Endometrium (tissue), 2 donors: Measurements from ENCODE around the gene LRP3.
"Not testable (repeated sequence)": the region's sequence is repeated elsewhere in the genome, so short reads cannot be mapped to it uniquely, and the experiment has no call there.

ENCODE experiments used
- FAIRE-seq: peaks from 2 replicates; lab custom pipeline; 2012; peaks lifted over from hg19 to GRCh38; lab: Jason Lieb, UNC
- donor health status: control.
- donor health status: control.

LRP3 gene

DNA sequence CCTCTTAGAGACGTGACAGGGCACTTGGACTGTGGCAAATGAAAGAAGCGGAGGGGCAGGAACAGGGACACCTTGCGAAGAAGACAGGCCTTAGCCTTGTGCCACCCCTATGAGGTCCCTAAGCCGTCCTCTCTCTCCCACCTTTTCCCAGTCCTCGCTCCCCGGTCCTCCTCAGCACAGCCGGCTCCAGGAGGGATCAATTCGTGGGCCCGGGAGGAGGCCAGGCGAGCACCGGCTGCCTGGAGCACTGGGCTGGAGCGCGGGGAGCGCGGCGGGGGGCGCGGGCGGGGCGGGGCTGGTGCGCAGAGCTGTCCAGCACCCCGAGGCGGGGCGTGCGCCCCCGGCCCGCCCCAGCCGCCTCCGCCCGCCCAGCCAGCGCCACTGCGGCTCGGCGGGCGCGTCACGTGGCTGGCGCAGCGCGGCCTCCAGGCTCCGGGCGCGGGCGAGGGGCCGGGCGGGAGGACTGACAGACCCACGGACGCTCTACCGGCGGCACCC lies at the start of gene LRP3:
LRP3 (plus strand) TSS at position 466 of the 498 bp plus-strand sequence. CDS start 456 bp downstream, outside the sequence.
- no peak for FAIRE-seq

GRCh38 chr19:33146209-33146608 lies 47.9 kb upstream of the LRP3 start:
- no peak for FAIRE-seq

DNA sequence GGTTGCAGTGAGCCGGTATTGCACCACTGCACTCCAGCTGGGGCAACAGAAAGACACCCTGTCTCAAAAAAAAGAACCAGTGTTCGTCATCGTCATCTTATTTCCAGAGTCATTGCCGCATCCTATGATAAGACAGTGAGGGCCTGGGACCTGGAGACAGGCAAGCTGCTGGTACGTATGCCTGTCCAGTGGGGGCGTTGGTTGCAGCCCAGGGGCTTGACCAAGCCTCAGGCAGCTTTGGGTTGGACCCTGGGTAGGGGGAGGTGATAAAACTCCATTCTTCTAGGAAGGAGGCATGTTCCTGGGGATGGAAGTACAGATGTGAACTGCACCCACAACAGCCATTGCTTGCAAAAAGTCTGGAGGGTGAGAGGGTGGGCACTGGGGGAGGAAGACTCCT lies 46.6 kb upstream of the LRP3 start:
- FAIRE-seq = no peak

- FAIRE-seq = no peak
These were observed 43.1 kb upstream of the LRP3 start for GRCh38 chr19:33150852-33151518.

DNA sequence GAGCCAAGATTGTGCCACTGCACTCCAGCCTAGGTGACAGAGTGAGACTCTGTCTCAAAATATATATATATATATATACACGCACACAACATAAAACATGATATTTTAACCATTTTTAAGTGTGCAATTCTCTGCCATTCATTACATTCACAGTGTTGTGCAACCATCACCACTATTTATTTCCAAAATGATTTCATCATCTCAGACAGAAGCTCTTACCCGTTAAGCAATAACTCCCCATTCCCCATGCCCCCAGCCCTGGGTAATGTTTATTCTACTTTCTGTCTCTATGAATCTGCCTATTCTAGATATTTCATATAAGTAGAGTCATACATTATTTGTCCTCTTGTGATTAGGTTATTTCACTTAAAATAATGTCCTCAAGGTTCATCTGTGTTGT lies 42.0 kb upstream of the LRP3 start:
- FAIRE-seq = no peak

GRCh38 chr19:33152625-33153024 lies 41.5 kb upstream of the LRP3 start:
- FAIRE-seq = not testable (repeated sequence)

DNA sequence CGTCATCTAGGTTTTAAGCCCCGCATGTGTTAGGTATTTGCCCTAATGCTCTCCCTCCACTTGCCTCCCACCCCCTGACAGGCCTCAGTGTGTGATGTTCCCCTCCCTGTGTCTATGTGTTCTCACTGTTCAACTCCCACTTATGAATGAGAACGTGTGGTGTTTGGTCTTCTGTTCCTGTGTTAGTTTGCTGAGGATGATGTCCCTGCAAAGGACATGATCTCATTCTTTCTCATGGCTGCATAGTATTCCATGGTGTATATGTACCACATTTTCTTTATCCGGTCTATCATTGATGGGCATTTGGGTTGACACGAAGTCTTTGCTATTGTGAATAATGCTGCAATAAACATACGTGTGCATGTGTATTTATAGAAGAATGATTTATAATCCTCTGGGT lies 39.8 kb upstream of the LRP3 start:
- FAIRE-seq = not testable (repeated sequence)

DNA sequence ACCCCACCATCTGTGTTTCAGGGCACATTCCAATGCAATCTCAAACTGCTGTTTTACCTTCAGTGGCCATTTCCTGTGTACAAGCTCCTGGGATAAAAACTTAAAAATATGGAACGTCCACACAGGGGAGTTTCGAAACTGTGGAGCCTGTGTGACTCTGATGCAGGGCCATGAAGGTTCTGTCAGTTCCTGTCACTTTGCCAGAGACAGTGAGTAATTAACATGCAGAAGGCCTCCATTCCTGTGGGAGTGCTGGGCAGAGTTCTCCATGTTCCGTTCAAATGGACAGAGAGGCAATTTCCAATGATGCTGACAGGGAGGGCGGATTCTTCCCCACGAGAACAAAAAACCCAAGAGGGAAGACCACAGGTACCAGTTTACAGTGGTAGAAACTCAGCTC lies 37.8 kb upstream of the LRP3 start:
- no peak for FAIRE-seq

DNA sequence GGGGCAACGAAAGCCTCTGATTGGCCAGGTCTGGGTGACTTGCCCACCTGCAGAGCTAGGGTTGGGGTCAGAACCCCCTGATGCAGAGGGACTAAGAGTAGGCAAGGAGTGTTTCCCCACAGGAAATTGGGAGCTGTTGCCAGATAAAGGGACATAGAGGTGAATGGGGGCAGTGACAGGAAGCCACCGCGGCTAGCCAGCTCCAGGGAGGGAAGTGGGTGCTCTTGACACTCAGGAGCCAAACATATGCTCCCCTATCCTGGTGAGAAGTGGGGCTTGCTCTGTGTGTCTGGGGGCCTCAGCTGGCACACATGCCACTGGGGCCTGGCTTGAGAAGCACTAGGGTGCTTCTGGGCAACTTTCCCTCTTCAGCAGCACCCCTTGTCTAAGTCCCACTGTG lies 36.2 kb upstream of the LRP3 start:
- FAIRE-seq = no peak

DNA sequence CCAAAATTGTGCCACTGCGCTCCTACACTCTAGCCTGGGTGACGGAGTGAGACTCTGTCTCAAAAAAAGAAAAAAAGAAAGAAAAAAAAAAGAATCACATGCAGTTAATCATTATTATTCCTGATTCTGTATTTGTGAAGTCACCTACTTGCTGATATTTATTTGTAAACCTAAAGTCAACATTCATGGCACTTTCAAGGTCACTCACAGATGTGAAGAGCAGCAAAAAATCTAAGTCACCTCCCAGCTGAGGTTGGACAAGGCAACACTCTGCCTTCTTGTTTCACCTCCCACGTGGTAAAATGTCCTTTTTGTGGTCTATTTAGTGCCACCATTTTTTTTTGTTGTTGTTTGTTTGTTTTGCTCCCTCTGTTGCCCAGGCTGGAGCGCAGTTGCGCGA lies 35.8 kb upstream of the LRP3 start:
- no peak for FAIRE-seq

DNA sequence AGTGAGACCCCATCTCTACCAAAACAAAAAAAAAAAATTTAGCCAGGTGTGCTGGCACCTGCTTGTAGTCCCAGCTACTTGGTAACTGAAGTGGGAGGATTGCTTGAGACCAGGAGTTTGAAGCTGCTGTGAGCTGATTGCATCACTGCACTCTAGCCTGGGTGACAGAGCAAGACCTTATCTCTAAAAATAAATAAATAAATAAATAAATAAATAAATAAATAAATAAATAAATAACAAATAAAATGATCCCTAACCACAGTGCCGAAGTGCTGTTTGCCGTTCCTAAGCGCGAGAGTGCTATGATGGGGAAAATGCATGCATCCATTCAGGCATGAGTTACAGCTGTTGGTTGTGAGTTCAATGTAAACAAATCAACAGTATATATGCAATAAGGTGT lies 35.0 kb upstream of the LRP3 start:
- no peak for FAIRE-seq

DNA sequence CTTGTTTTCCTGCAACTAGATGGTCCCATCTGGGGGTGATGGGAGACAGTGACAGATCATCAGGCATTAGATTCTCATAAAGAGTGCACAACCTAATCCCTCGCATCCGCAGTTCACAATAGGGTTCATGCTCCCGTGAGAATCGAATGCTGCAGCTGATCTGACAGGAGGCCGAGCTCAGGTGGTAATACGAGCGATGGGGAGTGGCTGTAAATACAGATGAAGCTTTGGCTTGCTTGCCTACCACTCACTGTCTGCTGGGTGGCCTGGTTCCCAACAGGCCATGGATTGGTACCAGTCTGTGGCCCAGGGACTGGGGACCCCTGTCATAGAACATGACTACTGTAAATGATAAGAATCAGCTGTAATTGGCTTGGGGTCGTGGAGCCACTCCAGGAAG lies 34.2 kb upstream of the LRP3 start:
- FAIRE-seq = no peak

DNA sequence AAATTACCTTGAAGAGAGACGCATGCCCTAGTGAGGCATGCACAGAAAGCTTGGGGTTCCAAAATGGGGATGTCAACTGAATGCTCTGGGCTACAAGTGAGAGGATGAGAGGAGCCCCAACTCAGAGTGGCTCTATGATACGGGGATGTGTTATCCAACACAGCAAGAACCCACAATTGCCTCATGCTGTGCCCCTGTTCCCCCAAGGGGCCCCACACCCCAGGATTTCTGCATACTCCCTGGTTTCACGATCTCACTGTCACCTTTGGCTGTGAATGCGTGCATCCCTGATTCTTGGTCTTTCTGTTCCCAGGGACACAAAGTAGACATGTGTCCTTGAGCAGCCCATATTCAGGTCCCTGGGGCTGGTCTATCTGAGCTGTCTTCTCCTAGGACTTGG lies 32.9 kb upstream of the LRP3 start:
- no peak for FAIRE-seq

- FAIRE-seq = no peak
These were observed 30.6 kb upstream of the LRP3 start for GRCh38 chr19:33163481-33163880.

DNA sequence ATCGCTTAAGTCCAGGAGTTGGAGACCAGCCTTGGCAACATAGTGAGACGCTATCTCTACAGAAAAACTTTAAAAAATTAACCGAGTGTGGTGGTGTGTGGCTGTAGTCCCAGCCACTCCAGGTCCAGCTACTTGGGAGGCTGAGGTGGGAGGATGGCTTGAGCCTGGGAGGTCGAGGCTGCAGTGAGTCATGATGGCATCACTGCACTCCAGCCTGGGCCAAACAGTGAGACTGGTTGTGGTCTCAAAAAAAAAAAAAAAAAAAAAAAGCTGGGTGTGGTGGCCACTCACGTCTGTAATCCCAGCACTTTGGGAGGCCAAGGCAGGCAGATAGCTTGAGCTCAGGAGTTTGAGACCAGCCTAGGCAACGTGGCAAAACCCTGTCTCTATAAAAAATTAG lies 28.1 kb upstream of the LRP3 start:
- not testable (repeated sequence) for FAIRE-seq

- FAIRE-seq = no peak
These were observed 26.7 kb upstream of the LRP3 start for GRCh38 chr19:33167438-33167837.

DNA sequence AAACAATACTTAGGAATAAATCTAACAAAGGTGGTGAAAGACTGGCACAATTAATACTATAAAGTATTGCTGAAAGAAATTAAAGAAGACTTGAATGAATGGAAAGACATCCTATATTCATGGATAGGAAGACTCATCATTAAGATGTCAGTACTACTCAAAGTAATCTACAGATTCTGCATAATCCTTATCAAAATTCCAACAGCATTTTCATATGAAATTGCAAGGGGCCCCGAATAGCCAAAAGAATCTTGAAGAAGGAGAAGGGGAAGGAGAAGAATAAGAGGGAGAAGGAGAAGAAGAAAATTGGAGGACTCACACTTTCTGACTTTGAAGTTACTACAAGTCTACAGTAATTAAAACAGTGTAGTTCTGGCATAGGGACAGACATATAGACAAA lies 25.6 kb upstream of the LRP3 start:
- no peak for FAIRE-seq

DNA sequence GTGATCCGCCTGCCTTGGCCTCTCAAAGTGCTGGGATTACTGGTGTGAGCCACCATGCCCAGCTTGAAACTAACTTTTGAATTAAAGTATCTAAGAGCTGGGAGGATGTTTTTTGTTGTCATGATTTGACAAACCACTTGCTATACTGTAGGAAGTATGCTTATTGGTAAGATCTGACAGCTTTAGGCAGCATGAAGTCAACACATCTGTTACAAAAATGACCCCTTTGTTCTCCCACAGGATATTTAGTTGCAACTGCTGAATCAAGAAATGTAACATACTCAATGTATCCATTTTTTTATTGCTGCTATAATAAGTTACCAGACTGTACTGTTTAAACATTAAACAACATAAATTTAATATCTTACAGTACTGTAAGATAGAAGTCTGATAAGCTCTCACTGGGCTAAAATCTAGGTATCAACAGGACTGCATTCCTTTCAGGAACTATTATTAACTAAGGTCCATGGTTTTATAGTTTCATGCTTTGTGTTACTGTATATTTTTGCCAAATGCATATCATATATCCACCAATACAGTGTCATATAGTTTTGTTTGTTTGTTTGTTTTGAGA lies 22.8 kb upstream of the LRP3 start:
- no peak for FAIRE-seq

DNA sequence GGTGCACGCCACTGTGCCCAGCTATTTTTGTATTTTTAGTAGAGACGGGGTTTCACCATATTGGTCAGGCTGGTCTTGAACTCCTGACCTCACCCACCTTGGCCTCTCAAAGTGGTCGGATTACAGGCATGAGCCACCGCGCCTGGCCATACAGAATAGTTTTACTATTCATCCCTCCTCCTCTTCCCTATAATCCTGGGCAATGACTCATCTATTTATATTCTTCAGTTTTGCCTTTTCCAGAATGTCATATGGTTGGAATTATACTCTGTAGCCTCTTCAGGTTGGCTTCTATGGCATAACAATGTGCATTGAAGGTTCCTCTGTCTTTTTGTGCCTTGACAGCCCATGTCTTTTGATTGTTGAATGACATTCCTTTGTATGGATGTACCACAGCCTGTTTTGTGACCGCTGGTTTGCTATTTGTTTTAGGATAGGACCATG lies 22.2 kb upstream of the LRP3 start:
- FAIRE-seq = no peak

DNA sequence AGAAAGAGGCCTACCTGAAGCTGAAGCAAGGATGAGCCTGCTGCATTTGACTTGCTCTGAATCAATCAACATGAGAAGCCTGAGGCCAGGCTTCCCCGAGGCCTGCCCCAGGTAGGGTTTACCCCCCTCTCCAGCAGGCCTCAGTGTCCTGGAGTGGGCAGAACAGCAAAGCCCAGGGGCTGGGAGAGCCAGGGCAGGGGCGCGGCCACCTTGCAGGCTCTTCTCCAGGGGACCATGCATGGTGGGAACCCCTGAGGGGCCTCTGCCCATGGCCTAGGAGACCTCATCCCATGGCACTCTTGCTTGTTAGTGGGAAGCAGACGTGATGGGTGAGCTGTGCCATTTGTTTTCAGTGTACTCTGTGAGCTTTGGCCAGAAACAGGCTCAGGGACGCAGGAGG lies 19.9 kb upstream of the LRP3 start:
- FAIRE-seq = no peak

DNA sequence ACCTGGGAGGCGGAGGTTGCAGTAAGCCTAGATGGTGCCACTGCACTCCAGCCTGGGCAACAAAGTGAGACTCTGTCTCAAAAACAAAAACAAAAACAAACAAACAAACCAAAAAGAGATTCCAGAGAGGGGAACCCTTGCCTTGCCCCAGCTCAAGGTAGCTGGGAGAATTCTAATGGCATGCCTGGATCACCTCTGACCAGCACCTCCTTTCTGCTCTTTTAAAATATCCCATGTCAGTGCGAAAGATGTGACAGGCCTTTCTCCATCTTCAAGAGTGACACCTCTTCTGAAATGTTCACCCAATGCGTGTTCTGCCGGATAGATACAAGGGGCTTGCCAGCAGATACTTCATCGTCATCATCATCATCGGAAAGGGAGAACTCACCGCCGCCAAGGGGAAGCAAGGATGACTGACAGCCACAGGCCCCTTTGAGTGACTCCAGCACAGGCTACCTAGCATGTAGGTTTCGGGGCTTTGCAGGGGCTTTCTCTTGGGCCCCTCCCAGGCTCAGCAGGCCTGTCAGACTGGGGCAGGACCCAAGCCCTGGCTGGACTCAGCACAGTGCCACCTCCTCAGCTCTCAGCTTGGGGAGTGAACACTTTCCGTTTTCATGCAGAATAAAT lies 18.9 kb upstream of the LRP3 start:
- FAIRE-seq = no peak

- no peak for FAIRE-seq
These were observed 18.1 kb upstream of the LRP3 start for GRCh38 chr19:33175886-33176669.
